Measurements from ENCODE around the gene PNPLA7.
"Not testable (repeated sequence)": the region's sequence is repeated elsewhere in the genome, so short reads cannot be mapped to it uniquely, and the experiment has no call there.

PNPLA7 gene

DNA sequence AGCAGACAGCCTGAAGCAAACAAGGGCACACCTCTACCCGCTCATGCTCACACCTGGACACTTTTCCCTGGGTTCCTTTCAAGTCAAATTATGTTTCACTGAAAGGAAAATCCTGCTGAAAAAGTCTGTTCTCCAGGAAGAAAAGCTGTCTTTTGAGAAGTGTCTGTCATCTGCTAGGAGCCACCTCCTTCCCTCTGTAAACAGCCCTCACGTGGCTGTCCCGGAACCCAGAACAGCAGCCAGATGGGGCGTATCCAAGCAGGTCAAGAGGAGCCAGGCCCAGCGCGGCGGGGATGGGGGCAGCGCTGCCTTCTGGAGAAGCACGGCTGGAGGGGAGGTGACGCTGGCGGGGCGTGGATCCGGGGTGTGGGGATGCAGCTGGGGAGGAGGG is at the start of gene PNPLA7:
Gene PNPLA7, minus strand, starts transcription at position 172 of the 391 bp plus-strand sequence. CDS start 205 bp downstream, outside the sequence.
- peak; percentile 28 for DNase-seq

DNA sequence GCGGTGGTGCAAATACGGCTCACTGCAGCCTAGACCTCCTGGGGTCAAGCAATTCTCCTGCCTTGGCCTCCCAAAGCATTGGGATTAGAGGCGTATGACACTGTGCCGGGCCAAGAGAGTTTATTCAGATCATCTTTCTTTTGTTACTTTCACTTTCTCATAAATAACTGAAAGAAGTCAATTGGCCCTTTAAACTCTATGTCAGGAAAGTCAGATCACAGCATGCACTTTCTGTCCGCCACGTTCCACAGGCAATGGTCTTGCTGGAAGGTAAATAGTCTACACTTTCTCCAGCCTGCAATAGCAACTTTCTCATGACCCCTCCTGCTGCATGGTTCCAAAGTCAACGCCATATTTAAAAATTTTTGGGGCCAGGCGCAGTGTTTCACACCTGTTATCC is 48.7 kb upstream of the PNPLA7 start:
- no peak for DNase-seq

DNA sequence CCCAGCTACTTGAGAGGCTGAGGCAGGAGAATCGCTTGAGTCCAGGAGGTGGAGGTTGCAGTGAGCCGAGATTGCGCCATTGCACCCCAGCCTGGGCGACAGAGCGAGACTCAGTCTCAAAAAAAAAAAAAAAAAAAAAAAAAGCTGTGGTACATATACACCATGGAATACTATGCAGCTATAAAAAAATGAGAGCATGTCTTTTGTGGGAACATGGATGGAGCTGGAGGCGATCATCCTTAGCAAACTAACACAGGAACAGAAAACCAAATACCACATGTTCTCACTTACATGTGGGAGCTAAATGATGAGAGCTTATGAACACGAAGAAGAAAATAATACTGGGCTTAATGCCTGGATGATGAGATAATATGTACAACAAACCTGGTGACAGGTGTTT is 46.4 kb upstream of the PNPLA7 start:
- not testable (repeated sequence) for DNase-seq

- no peak for DNase-seq
Measured at GRCh38 chr9:137593176-137593575, 43.0 kb upstream of the PNPLA7 start.

- DNase-seq: no peak
Measured at GRCh38 chr9:137592767-137593166, 42.6 kb upstream of the PNPLA7 start.

DNA sequence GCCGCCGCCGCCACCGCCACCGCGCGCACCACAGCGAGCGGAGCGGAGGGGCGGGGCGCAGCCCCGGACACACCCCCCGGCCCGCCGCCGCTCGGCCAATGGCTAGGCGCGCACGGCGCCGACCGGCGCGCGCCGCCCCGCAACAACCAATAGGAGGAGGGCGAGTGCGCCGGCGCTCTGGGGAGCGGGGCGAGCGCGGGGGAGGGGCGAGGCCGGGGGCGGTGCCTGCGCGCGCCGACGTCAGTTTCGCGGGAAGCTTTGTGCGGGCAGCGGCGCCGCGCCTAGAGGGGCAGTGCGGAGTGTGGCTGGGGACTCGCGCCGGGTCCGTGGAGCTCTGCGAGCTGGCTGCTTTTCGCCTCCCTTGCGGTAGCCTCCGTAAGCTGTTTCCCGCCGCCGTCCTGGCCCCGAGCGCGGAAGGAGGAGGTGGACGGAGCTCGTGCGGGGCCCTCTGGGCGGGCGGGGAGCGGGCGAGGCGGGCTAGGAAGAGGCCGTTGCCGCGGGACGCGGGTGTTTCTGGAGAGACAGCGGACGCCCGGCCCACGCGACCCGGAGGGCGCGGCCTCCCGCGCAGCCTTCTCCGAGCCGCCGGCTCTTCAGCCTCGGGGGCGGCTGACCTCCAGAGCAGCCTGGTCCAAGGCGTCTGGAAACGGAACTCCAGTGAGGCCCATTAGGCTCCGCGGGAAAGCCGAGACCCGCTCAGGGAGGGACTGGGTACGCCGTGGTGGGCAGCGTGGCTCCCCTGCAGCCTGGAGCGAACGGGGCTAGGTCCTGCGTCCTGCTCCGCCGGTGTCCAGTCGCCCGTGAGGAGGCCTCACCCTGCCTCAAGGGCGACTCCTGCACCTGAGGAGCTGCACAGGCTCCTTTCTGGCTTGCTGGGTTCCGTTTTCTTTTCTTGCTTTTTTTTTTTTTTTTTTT is 40.5 kb upstream of the PNPLA7 start, which contains the start of gene ZMYND19:
Gene ZMYND19, minus strand, starts transcription at position 44 of the 915 bp plus-strand sequence. CDS start 249 bp downstream, outside the sequence.
- peak; percentile 46 for DNase-seq

GRCh38 chr9:137590123-137590468 is 39.9 kb upstream of the PNPLA7 start:
- DNase-seq: no peak

- no peak for DNase-seq
Measured at GRCh38 chr9:137589441-137590122, 39.4 kb upstream of the PNPLA7 start.

DNA sequence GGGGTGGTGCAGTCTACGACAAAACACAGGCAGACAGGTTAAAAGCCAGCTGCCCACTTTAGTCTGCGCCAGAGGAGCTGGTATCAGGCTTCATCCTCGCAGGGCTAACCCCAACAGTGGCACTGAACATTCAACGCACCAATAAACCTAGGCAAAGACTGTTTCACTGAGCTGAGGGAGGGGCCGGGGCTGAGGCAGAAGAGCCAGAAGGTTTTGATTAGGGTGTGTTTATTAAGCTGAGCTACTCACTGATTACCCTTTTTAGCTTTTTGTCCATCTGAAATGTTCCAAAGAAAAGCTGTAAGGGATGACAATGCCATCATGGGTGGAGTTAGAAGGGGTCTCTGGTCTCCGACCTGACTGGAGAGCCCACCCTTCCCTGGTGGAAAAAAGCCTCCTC is 38.7 kb upstream of the PNPLA7 start:
- DNase-seq: no peak

- no peak for DNase-seq
Measured at GRCh38 chr9:137588311-137588710, 38.1 kb upstream of the PNPLA7 start.

- DNase-seq: no peak
Measured at GRCh38 chr9:137586854-137587253, 36.7 kb upstream of the PNPLA7 start.

DNA sequence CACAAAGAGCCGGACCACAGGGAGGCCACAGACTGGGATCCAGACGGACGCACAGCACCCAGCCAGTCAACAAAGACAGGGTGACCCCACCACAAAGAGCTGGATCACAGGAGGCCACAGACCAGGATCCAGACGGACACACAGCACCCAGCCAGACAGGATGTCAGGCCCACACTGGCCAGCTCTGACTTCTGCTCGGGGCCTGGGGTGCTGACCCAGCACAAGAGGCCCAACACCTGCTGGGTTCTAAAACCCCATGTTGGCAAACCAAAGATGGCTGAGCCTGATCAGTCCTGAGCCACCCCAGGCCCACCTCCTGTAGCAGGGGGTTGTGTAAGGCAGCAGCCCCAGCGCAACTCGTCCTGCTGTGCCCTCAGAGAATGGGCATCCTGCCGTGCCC is 33.8 kb upstream of the PNPLA7 start:
- no peak for DNase-seq

DNA sequence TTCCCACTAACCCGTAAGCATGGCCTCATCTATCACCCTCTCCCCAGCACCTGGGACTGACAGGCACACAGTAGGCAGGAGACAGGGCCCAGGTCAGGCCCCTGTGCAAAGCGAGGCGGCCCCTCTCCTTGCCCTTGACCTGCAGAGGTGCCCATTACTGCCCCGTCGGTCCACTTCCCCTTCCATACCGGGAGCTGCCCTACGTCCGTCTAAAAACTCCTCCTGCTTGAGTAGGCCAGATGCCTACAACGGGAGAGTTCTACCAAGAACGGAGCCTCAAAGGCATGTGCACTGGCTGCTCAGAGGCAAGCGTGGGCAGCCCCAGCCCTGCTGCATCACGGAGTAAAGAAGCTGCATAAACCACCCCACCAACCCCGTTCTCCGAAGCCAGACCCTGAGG is 33.1 kb upstream of the PNPLA7 start:
- DNase-seq: no peak

DNA sequence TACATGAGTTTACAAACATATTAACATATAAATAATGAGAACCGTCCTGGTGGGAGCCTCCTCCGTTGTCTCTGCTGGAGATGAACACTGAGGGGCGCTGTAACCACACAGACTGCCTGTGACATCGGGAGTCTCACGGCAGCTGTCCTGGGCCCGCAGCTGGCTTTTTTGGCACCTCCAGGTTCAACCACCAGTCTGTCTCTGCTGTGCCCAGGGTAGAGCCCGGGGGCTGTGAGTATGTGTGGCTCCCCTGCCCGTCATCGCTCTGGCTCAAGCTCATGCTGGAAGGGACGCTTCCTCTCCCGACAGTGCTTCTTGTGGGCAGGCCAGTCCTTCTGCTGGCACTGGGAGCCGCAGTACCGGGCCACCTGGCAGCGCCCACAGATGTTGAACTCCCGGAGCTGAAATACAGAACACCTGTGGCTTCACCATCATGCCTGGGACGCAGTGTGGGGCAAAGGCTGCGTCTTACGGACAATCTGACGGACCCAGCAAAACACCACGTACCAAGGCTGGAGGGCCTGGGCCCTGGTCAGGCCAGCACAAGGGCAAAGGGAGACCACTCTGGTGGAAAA is 32.2 kb upstream of the PNPLA7 start:
- DNase-seq: no peak

DNA sequence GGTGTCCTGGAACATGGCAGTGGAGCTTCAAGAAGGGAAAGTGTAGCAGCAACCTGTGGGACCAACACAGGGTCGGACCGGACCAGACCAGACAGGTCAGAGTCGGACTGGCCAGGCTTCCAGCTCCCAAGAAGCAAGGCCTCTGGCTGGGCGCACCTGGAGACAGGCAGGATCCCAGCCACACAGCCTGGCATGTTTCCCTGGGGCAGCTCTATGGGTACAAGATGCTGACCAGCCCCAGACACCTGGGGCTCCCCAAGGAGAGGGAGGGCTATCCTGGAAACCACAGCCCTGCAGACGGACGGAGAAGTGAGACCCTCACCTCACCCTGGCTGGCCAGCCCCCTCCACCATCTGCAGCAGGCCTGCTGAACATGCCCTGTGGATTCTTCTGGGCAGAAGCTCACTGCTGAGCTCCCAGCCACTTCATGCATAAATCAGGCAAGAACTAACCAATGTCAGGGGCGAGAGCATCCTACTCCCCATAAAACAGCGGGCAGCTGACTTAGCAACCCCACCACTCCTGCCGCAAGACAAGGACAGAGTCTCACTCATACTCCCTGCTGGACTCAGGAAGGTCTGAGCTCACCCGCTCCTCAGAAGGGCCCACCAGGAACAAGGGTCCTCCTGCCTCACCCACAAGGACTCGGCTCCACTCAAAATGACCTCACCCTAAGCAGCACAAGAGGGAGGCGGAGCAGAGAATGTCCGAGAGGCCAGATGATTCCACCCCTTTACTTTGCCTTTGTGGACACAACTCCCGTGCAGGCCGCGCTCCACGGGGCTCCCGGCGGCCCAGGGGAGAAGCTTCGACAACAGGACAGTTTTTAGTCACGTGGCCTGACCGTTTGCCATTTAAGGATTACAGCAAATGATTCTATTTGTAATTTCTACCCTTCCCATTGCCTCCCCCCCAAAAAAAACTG is 31.4 kb upstream of the PNPLA7 start:
- no peak for DNase-seq

- DNase-seq: no peak
Measured at GRCh38 chr9:137580954-137581322, 30.7 kb upstream of the PNPLA7 start.

DNA sequence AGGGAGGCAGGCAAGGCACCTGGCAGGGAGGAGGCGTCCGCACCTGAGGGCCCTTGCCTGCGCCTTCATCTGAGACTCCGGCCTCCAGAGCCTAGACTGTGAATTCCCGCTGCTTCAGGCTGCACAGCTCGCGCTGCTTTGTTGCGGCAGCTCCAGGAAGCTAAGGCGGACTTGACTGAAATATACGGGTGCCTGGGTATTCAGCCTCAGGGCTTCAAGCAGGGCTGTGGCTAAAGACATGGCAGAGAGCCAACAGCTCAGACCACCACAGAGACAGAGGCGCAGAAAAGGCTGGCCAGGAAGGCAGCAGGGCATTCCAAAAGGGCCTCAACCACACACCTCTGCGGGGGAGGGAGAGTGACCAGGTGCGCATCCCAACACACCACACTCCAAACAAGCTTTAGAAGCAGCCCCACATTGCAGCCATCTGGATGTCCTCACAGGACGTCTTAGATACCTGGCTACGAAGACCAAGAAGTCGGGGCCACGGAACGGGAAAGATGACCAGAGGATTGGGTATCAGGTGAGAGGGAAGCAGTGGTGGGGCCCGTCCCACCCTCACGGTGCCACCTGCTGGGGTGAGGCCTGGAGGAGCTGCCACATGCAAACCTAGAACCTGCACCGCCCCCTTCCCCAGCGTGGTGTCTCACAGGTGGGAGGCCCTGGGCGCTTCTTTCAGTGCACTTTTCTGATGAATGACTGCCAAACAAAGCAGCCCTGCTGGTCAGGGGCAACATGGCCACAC is 30.2 kb upstream of the PNPLA7 start:
- DNase-seq: no peak

DNA sequence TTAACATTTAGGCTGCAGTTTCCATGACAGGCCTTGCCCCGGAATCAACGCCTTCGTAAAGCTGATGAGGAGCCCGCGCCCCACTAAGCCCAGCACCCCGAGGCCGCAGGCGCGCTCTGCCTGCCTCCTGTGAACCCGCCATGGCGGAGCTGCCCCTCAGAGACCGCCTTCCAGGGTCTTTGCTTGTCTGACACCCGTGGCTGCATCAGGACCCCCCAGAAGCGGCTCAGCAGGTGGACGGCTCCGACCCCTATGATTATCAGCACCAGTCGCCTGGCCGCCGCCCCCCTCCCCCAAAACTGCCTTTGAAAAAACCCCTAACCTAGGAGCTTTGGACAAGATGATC is 29.0 kb upstream of the PNPLA7 start:
- DNase-seq: no peak

DNA sequence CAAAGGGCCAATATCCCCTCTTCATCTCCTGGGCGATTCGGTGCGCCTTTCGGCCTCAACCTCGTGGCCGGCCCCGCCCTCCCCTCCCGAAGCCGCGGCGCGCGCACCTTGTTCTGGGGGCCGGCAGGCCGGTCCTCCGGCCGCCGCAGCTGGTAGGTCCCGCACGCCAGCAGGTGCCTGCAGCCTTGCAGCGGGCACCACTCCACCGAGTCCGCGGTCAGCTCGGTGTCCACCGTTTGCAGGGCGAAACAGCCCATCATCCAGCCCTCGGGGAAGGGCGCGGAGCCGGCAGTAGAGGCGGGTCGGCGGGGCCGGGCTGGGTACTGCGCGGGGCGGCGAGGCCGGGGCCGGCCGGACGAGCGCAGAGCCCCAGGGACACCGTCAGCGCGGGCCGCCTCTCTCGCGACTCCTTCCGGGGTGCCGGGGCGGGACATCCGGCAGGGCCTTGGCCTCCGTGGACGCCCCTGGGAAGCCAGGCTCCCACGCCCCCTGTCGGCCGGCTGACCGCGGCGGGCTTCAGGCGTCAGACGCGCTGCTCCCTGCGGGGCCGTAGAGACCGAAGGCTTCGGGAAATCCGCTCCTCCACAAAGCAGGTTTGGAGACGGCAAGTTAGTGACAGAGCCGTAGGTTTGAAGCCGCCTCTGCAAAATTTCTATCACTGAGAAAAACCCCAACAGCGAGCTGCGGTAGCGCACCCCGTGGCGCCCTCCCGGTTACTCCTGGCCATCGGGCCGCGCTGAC is 28.5 kb upstream of the PNPLA7 start, which contains the start of gene DPH7:
Gene DPH7, minus strand, starts transcription at position 408 of the 741 bp plus-strand sequence. Its CDS starts 148 bp downstream, at position 260.
- peak; percentile 89 for DNase-seq

DNA sequence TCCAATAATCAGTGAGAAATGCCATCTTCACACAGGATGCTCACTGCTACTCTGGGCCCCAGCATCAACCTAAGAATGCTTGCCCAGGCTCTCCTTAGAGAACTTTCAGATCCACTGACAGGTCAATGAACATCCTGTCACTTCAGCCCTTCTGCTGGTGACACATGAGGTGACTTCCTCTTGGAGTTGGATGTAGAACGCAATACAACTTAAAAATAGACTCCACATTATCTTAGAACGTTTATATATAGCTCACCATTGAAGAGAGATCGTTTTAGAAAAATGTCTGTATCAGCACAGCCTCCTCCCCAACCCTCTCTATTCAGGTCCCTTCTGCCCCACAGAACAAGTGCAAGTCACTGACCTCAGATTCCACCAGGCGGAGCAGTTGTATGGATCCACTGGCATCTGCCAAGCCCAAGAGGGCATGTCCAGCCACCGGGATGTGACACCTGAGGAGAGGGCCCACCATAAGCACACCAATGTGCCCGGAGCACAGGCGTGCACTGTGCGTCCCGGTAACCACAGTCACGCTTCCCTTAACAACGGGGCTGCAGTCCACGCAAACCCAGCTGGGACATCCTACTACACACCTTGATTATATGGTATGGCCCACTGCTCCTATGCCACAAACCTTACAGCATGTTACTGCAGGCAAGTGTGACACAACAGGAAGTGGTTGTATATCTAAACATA is 25.7 kb upstream of the PNPLA7 start:
- no peak for DNase-seq

DNA sequence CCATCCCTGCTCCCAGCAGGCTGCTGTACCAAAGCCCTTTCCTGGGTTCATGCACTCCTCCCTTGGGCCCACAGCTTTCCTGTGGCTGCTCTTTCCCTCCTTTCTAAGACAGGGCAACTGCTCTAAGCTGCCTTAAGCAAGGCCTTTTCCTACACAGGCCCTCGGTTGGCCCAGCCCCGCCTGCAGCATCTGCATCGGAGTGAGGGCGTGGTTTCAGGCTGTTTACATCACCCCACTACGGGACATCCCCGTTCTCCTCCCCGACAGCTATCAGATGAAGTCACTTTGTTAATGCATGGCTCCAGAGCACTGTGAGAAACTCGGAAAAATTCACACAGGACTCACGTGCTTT is 25.1 kb upstream of the PNPLA7 start:
- DNase-seq: no peak
